GM23338 (cell line): ENCODE measurements around the gene SPECC1L.

Experiments used
- EZH2 ChIP-seq: fragments of 200-600 bp; sonication (generic); IDR thresholded peaks from one replicate; pipeline ENCODE4 v1.8.0; 2017; ENCODE audit warnings: antibody characterized with exemption, mild to moderate bottlenecking, low read depth; ENCODE audit not compliant: unreplicated experiment
- TF ChIP-seq, protein P1 (sequence below), 2 experiments: fragments of 200-600 bp in 1 of 2; sonication (generic) in 1 of 2; conservative IDR thresholded peaks; 2 replicates each; pipeline versions ENCODE4 v1.5.1 to v1.6.1; 2016 to 2017; ENCODE audit warnings: antibody characterized with exemption in 2 of 2, low read depth in 2 of 2, mild to moderate bottlenecking in 2 of 2, moderate library complexity in 1 of 2

DNA sequence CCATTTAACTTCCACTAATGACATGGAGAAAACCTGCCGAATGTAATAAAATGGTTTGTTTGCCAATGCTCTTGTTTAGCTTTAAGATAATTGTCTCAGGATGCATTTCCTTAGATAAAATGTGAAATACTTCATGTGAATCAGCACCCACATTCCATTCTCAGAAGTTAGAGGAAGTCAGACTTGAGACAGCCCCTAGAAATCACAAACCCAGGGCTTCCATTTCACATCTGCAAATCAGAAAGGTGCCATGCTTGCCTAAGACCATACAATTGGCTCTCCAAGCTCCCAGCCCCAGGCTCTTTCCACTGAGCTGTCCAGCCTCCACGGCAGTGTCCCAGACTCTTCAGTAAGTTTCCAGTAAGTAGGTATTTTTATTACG is 121.2 kb downstream of the SPECC1L start:
- TF ChIP-seq, protein P1, sequence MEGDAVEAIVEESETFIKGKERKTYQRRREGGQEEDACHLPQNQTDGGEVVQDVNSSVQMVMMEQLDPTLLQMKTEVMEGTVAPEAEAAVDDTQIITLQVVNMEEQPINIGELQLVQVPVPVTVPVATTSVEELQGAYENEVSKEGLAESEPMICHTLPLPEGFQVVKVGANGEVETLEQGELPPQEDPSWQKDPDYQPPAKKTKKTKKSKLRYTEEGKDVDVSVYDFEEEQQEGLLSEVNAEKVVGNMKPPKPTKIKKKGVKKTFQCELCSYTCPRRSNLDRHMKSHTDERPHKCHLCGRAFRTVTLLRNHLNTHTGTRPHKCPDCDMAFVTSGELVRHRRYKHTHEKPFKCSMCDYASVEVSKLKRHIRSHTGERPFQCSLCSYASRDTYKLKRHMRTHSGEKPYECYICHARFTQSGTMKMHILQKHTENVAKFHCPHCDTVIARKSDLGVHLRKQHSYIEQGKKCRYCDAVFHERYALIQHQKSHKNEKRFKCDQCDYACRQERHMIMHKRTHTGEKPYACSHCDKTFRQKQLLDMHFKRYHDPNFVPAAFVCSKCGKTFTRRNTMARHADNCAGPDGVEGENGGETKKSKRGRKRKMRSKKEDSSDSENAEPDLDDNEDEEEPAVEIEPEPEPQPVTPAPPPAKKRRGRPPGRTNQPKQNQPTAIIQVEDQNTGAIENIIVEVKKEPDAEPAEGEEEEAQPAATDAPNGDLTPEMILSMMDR (conservative IDR thresholded peaks at IDR 0.05; ENCODE audit: low read depth in 2 of 2): no peak
- TF ChIP-seq EZH2: no peak
